ENCODE results near the gene ARHGEF9.

The ARHGEF9 gene

DNA sequence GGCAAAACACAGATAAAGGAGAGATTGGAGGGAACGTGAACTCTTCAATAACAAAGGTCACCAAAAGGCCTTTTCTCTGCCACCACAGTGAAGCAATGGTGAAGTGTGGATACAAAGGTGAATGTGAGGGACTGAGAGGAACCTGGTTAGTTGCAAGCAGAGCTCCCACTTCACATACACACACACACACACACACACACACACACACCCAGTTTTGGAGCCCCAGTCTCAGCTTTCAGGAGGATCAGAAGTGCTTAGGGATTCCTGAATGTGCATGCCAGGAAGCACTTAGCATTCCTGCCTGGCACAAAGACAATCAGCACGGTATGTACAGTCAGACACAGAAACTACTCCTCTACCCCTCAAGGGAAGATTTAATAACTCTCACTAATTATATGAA is 71.5 kb downstream of the ARHGEF9 start (continued):
- no peak for TF ChIP-seq ZNF830 (tag by site-specific recombination; IDR thresholded peaks at IDR 0.05; ENCODE audit: low read depth)

DNA sequence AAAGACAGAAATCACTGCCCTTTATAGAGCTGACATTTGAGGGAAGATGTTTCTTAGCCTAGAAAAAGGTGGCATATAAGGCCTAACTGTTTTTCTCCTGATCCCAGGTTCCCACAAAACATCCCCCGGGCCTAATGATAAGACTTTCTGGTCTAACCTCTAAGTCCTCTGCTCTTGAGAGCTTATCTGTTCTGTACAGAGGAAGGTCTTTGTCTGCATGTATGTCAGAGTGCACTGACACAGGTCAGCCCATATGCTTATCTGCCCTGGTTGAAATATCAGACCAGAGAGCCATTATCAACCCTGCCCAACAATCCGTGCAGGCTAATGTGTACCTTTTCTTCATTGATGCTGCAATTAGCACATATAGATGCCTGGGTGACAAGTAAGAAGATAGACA is 76.2 kb downstream of the ARHGEF9 start:
- CTCF ChIA-PET: interaction anchor here (0.6 kb wide), 2 partner anchors 53 to 223 kb away, joined by 3 read pairs; no protein-coding TSS in a partner anchor
- H3K9me3 ChIP-seq (ENCODE audit: control insufficient read depth, insufficient read depth, low read depth, low read length): no peaks in the 10 kb centered on the region; the same call in 1 of the 2 replicates
- no peak overlapping the region for H3K27ac ChIP-seq (ENCODE audit: extremely low read depth, low read depth, low read length)
- H3K36me3 ChIP-seq (ENCODE audit: control insufficient read depth in 2 of 2, insufficient read depth in 1 of 2, low read length in 2 of 2): peaks cover 0 to 10% of the 10 kb centered on the region in 2 experiments; a peak in 1 of 3 replicates
- H3K4me1 ChIP-seq (ENCODE audit: control insufficient read depth, insufficient read depth, low read length): no peaks in the 10 kb centered on the region
- POLR2A ChIA-PET: no interaction called here
- H3K4me3 ChIP-seq (ENCODE audit: low read depth, low read length): no peak overlapping the region
- TF ChIP-seq YY2 (tag by site-specific recombination; IDR thresholded peaks at IDR 0.05): no peak
- no peak for TF ChIP-seq ZNF16 (tag by site-specific recombination; IDR thresholded peaks at IDR 0.05; ENCODE audit: low read depth)
- no peak for TF ChIP-seq ZNF433 (tag by site-specific recombination; IDR thresholded peaks at IDR 0.05; ENCODE audit: low read depth)
- no peak for TF ChIP-seq BCL11B (tag by site-specific recombination; IDR thresholded peaks at IDR 0.05; ENCODE audit: low read depth)
- TF ChIP-seq MEIS1 (CRISPR knock-in tag; IDR thresholded peaks at IDR 0.05; ENCODE audit: borderline replicate concordance): no peak
- no peak for TF ChIP-seq ZNF140 (tag by site-specific recombination; IDR thresholded peaks at IDR 0.05)
- TF ChIP-seq OSR2 (tag by site-specific recombination; IDR thresholded peaks at IDR 0.05): no peak
- TF ChIP-seq, protein P1, sequence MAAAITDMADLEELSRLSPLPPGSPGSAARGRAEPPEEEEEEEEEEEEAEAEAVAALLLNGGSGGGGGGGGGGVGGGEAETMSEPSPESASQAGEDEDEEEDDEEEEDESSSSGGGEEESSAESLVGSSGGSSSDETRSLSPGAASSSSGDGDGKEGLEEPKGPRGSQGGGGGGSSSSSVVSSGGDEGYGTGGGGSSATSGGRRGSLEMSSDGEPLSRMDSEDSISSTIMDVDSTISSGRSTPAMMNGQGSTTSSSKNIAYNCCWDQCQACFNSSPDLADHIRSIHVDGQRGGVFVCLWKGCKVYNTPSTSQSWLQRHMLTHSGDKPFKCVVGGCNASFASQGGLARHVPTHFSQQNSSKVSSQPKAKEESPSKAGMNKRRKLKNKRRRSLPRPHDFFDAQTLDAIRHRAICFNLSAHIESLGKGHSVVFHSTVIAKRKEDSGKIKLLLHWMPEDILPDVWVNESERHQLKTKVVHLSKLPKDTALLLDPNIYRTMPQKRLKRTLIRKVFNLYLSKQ (tag by site-specific recombination; IDR thresholded peaks at IDR 0.05; ENCODE audit: borderline replicate concordance): no peak
- no peak for TF ChIP-seq ZNF404 (tag by site-specific recombination; IDR thresholded peaks at IDR 0.05)
- TF ChIP-seq ZNF10 (tag by site-specific recombination; IDR thresholded peaks at IDR 0.05): no peak
- no peak for TF ChIP-seq ZNF843 (tag by site-specific recombination; IDR thresholded peaks at IDR 0.05)
- no peak for TF ChIP-seq SP2 (tag by site-specific recombination; IDR thresholded peaks at IDR 0.05)

DNA sequence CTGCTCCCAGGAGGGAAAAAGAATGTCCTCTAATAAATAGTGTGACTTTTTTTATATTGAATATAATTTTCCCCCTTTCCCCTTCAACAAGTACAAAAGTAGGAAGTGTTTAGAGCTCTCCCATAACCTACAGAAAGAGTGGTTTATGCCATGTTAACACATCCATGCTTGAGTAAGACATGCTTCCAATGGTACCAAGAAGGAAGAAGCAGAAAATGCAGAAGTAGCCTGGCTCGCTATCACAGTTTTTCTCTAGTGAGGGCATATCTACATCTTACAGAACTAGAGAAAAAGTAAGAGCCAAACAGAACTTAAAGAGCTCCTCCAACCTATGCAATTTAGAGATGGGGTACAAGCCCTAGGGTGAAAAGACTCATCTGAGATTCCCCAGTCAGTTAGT is 82.5 kb downstream of the ARHGEF9 start:
- H3K27ac ChIP-seq (ENCODE audit: extremely low read depth, low read depth, low read length): no peak overlapping the region
- no peaks in the 10 kb centered on the region for H3K4me1 ChIP-seq (ENCODE audit: control insufficient read depth, insufficient read depth, low read length)
- no peak overlapping the region for H3K4me3 ChIP-seq (ENCODE audit: low read depth, low read length)
- CTCF ChIA-PET: interaction anchor here (0.6 kb wide), 1 partner anchor 359 kb away, joined by 4 read pairs; no protein-coding TSS in a partner anchor
- POLR2A ChIA-PET: no interaction called here
- H3K36me3 ChIP-seq (ENCODE audit: control insufficient read depth in 2 of 2, insufficient read depth in 1 of 2, low read length in 2 of 2): peaks cover 0 to 14% of the 10 kb centered on the region in 2 experiments; a peak in 1 of 3 replicates
- peaks cover 3% of the 10 kb centered on the region; the same call in 1 of the 2 replicates for H3K9me3 ChIP-seq (ENCODE audit: control insufficient read depth, insufficient read depth, low read depth, low read length)
- TF ChIP-seq FEZF1 (tag by site-specific recombination; IDR thresholded peaks at IDR 0.05) (no peak), ZNF768 (tag by site-specific recombination; IDR thresholded peaks at IDR 0.05) (no peak), ZBTB8A (tag by site-specific recombination; IDR thresholded peaks at IDR 0.05) (no peak), ZNF585B (tag by site-specific recombination; IDR thresholded peaks at IDR 0.05) (no peak), ZNF629 (tag by site-specific recombination; IDR thresholded peaks at IDR 0.05) (no peak), ZNF791 (tag by site-specific recombination; IDR thresholded peaks at IDR 0.05) (no peak), ZBTB17 (tag by site-specific recombination; IDR thresholded peaks at IDR 0.05) (no peak), SETDB1 (IDR thresholded peaks at IDR 0.05; ENCODE audit: insufficient read length, low read length) (no peak), HOXC10 (CRISPR knock-in tag; IDR thresholded peaks at IDR 0.05) (no peak)
- TF ChIP-seq, protein P2, sequence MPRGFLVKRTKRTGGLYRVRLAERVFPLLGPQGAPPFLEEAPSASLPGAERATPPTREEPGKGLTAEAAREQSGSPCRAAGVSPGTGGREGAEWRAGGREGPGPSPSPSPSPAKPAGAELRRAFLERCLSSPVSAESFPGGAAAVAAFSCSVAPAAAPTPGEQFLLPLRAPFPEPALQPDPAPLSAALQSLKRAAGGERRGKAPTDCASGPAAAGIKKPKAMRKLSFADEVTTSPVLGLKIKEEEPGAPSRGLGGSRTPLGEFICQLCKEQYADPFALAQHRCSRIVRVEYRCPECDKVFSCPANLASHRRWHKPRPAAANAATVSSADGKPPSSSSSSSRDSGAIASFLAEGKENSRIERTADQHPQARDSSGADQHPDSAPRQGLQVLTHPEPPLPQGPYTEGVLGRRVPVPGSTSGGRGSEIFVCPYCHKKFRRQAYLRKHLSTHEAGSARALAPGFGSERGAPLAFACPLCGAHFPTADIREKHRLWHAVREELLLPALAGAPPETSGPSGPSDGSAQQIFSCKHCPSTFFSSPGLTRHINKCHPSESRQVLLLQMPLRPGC (tag by site-specific recombination; IDR thresholded peaks at IDR 0.05): no peak
- TF ChIP-seq, protein P3, sequence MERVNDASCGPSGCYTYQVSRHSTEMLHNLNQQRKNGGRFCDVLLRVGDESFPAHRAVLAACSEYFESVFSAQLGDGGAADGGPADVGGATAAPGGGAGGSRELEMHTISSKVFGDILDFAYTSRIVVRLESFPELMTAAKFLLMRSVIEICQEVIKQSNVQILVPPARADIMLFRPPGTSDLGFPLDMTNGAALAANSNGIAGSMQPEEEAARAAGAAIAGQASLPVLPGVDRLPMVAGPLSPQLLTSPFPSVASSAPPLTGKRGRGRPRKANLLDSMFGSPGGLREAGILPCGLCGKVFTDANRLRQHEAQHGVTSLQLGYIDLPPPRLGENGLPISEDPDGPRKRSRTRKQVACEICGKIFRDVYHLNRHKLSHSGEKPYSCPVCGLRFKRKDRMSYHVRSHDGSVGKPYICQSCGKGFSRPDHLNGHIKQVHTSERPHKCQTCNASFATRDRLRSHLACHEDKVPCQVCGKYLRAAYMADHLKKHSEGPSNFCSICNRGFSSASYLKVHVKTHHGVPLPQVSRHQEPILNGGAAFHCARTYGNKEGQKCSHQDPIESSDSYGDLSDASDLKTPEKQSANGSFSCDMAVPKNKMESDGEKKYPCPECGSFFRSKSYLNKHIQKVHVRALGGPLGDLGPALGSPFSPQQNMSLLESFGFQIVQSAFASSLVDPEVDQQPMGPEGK (tag by site-specific recombination; IDR thresholded peaks at IDR 0.05): no peak
- TF ChIP-seq, protein P4, sequence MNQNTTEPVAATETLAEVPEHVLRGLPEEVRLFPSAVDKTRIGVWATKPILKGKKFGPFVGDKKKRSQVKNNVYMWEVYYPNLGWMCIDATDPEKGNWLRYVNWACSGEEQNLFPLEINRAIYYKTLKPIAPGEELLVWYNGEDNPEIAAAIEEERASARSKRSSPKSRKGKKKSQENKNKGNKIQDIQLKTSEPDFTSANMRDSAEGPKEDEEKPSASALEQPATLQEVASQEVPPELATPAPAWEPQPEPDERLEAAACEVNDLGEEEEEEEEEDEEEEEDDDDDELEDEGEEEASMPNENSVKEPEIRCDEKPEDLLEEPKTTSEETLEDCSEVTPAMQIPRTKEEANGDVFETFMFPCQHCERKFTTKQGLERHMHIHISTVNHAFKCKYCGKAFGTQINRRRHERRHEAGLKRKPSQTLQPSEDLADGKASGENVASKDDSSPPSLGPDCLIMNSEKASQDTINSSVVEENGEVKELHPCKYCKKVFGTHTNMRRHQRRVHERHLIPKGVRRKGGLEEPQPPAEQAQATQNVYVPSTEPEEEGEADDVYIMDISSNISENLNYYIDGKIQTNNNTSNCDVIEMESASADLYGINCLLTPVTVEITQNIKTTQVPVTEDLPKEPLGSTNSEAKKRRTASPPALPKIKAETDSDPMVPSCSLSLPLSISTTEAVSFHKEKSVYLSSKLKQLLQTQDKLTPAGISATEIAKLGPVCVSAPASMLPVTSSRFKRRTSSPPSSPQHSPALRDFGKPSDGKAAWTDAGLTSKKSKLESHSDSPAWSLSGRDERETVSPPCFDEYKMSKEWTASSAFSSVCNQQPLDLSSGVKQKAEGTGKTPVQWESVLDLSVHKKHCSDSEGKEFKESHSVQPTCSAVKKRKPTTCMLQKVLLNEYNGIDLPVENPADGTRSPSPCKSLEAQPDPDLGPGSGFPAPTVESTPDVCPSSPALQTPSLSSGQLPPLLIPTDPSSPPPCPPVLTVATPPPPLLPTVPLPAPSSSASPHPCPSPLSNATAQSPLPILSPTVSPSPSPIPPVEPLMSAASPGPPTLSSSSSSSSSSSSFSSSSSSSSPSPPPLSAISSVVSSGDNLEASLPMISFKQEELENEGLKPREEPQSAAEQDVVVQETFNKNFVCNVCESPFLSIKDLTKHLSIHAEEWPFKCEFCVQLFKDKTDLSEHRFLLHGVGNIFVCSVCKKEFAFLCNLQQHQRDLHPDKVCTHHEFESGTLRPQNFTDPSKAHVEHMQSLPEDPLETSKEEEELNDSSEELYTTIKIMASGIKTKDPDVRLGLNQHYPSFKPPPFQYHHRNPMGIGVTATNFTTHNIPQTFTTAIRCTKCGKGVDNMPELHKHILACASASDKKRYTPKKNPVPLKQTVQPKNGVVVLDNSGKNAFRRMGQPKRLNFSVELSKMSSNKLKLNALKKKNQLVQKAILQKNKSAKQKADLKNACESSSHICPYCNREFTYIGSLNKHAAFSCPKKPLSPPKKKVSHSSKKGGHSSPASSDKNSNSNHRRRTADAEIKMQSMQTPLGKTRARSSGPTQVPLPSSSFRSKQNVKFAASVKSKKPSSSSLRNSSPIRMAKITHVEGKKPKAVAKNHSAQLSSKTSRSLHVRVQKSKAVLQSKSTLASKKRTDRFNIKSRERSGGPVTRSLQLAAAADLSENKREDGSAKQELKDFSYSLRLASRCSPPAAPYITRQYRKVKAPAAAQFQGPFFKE (tag by site-specific recombination; IDR thresholded peaks at IDR 0.05; ENCODE audit: borderline replicate concordance): no peak
